ENCODE data around the gene BPIFB6. TPM values are rescaled to one million over a fixed set of nuclear protein-coding genes. Genes with fewer than 3 reads are reported as not detected.

Gene BPIFB6
- total RNA-seq, 1 donor from 2014 or later = not detected

DNA sequence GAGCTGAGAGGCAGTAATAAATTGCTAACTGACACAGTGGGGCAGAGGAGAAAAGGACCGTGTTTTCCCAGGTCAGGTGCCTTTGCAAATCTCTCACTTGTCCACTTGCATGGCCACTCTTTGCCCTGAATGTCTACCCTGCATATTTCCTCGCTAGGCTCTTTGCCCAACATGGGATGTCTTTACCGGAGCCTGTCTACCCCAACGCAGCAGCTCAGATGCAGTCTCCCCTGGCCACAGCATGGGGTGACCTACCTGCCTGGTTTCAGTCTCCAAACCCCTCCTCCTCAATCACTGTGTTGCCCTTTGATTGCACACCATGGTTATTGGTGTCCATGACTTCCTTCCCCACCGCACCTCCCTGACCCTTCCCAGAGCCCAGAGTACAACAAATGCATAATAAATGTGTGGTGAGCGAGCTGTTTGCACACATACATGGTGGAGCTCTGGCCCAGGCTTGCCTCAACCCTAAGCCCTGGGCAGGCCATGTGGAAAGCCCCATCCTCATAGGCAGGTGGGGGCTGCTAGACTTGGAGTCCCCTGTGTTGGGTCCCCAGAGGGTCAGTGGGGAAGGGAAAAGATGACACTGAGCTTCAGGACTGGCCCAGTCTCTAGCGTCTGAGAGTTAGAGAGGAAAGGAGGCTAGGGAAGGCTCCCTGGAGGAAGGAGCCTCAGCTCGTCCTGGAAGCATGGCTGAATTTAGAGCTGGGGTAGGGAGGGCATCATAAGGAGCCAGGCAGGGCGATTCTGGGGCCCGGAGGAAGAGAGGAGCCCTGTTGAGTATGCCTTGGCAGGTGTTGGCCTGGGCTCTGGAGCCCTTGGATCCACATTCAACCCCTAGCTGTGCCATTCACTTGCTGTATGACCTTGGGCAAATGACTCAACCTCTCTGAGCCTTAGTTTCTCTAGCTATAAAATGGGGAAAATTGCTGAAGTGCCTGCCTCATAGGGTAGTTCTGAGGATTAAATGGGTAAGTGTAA is 4.4 kb upstream of the BPIFB6 start:
- TF ChIP-seq, protein P1, sequence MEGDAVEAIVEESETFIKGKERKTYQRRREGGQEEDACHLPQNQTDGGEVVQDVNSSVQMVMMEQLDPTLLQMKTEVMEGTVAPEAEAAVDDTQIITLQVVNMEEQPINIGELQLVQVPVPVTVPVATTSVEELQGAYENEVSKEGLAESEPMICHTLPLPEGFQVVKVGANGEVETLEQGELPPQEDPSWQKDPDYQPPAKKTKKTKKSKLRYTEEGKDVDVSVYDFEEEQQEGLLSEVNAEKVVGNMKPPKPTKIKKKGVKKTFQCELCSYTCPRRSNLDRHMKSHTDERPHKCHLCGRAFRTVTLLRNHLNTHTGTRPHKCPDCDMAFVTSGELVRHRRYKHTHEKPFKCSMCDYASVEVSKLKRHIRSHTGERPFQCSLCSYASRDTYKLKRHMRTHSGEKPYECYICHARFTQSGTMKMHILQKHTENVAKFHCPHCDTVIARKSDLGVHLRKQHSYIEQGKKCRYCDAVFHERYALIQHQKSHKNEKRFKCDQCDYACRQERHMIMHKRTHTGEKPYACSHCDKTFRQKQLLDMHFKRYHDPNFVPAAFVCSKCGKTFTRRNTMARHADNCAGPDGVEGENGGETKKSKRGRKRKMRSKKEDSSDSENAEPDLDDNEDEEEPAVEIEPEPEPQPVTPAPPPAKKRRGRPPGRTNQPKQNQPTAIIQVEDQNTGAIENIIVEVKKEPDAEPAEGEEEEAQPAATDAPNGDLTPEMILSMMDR (IDR thresholded peaks at IDR 0.05; ENCODE audit: unreplicated experiment) = no peak
- H3K4me1 Mint-ChIP-seq (ENCODE audit: unreplicated experiment) = no peaks in the 10 kb centered on the region
- H3K4me3 Mint-ChIP-seq (ENCODE audit: unreplicated experiment) = no peak overlapping the region
- H3K27ac Mint-ChIP-seq (ENCODE audit: unreplicated experiment) = no peak overlapping the region
- DNase-seq (ENCODE audit: low spot score) = no peak
- no peaks in the 10 kb centered on the region for H3K36me3 Mint-ChIP-seq (ENCODE audit: low read depth, unreplicated experiment)
- no peaks in the 10 kb centered on the region for H3K9me3 Mint-ChIP-seq (ENCODE audit: unreplicated experiment)
- no peaks in the 10 kb centered on the region for H3K27me3 Mint-ChIP-seq (ENCODE audit: unreplicated experiment)

DNA sequence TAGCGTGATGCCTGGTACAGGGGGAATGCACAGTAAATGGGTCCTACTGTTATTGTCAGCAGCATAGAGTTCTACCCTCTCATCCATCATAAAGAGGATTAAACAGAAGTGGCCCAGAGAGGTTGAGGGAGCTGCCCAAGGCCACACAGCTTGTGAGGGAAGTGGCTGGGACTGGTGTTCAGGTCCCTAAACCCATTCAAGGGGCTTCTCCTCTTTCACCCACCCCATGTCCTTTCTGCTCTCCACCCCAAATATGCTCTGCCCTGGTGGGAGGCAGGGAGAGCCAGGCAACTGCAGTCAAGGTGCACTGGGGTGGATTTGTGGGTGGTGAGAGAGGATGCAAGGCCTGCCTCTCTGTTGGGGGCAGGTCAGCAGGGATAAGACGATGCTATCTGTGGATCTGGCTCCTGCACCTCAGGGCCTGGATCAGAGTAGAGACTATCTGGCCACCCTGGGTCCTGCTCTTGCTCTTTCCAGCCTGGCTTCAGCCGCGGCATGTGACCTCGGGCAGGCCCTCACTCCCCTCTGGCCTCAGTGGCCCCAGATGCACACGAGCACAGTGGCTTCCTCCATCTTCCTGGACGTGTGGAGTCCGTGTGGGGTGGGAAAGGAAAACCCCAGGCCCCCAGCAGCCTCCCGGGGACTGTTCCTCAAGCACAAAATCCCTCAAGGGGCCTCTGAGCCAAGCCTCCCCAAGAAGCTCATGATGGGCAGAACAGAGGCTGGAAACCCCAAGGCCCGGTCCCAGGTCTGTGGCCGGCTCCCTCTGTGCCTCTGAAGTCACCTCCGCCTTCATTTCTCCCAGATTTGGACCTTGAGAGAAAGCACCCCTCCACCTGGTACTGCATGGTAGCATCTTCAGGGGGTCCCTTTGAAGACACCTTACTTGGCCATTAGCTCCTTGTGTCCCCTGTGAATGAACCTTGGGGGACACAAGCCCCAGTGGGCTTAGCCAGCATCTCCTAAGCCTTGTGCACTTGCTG is 3.4 kb upstream of the BPIFB6 start:
- no peaks in the 10 kb centered on the region for H3K9me3 Mint-ChIP-seq (ENCODE audit: unreplicated experiment)
- peaks cover 4% of the 10 kb centered on the region for H3K27me3 Mint-ChIP-seq (ENCODE audit: unreplicated experiment)
- H3K27ac Mint-ChIP-seq (ENCODE audit: unreplicated experiment) = no peak overlapping the region
- DNase-seq (ENCODE audit: low spot score) = no peak
- TF ChIP-seq, protein P1 (IDR thresholded peaks at IDR 0.05; ENCODE audit: unreplicated experiment) = no peak
- H3K4me3 Mint-ChIP-seq (ENCODE audit: unreplicated experiment) = no peak overlapping the region
- H3K4me1 Mint-ChIP-seq (ENCODE audit: unreplicated experiment) = no peaks in the 10 kb centered on the region
- H3K36me3 Mint-ChIP-seq (ENCODE audit: low read depth, unreplicated experiment) = peaks cover under 1% of the 10 kb centered on the region

DNA sequence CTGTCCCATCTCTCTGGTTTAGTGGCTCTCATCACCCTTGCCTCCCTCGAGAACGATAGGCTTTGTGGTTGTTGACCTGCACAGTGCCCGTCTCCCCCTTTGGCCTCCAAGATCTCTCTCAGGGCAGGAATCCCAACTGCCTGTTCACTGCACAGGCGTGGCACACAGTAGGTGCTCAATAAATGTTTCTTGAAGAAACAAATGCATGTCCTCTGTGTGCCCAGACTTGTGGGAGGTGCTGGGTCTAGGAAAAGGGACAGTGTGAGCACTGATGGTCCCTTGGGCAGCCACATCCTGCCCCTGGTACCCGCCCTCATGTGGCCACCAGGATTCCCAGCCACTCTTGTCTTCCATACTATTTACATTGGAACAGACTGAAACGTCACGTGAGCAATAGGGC is 2.6 kb upstream of the BPIFB6 start:
- TF ChIP-seq, protein P1 (IDR thresholded peaks at IDR 0.05; ENCODE audit: unreplicated experiment) = no peak
- Mint-ChIP-seq H3K27ac (ENCODE audit: unreplicated experiment) (no peak overlapping the region), H3K36me3 (ENCODE audit: low read depth, unreplicated experiment) (peaks cover 4% of the 10 kb centered on the region), H3K4me1 (ENCODE audit: unreplicated experiment) (no peaks in the 10 kb centered on the region), H3K4me3 (ENCODE audit: unreplicated experiment) (no peak overlapping the region), H3K27me3 (ENCODE audit: unreplicated experiment) (peaks cover 5% of the 10 kb centered on the region), H3K9me3 (ENCODE audit: unreplicated experiment) (no peaks in the 10 kb centered on the region)
- no peak for DNase-seq (ENCODE audit: low spot score)

DNA sequence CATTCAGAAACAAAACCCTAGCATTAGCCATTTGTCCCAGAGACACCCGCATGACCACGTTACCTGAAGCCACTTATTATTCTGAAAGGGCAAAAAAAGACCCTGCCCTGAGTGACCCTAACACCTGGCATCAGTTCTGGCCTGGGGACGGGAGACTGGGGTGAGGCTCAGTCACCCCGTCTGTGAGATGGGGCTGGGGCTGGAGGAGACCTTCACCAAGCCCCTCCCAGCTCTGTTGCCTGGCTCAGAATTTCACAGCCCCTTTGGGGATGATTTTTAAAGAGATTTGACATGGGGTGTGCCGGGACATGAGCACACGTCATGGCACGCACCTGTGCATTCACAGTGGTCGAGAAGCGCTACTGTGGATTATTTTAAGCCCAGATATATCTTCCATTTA is 1.4 kb upstream of the BPIFB6 start:
- Mint-ChIP-seq H3K4me1 (ENCODE audit: unreplicated experiment) (no peaks in the 10 kb centered on the region), H3K27ac (ENCODE audit: unreplicated experiment) (no peak overlapping the region), H3K4me3 (ENCODE audit: unreplicated experiment) (no peak overlapping the region), H3K27me3 (ENCODE audit: unreplicated experiment) (peaks cover 7% of the 10 kb centered on the region), H3K36me3 (ENCODE audit: low read depth, unreplicated experiment) (peaks cover 4% of the 10 kb centered on the region), H3K9me3 (ENCODE audit: unreplicated experiment) (no peaks in the 10 kb centered on the region)
- TF ChIP-seq, protein P1 (IDR thresholded peaks at IDR 0.05; ENCODE audit: unreplicated experiment) = no peak
- DNase-seq (ENCODE audit: low spot score) = no peak
